Measurements from ENCODE around the gene MEX3D. TPM values are rescaled to one million over a fixed set of nuclear protein-coding genes. Genes with fewer than 3 reads are reported as not detected.

MEX3D gene
- polyA plus RNA-seq, 1 donor (not counting 4 experiments of a cell fraction or from before 2014, with no cell fraction given): 3.9 TPM

GRCh38 chr19:1569997-1570396, 1.9 kb upstream of the MEX3D start:
- no peaks in the 10 kb centered on the region for H3K9me1 ChIP-seq (ENCODE audit: control insufficient read depth, extremely low read depth, insufficient read depth, low read length)
- dilution Hi-C loops (cut with MboI; ENCODE audit: extremely low pct_ligation_motif_present, low sequenced_read_pairs): no loop called here
- no peaks in the 10 kb centered on the region for H3K36me3 ChIP-seq (ENCODE audit: control insufficient read depth in 2 of 2, extremely low read depth in 1 of 2, insufficient read depth in 2 of 2, low read length in 2 of 2)
- H3K4me3 ChIP-seq (ENCODE audit: control insufficient read depth in 2 of 3, extremely low read depth in 1 of 3, insufficient read depth in 2 of 3, low read depth in 1 of 3, low read length in 3 of 3): no peak overlapping the region
- no peak overlapping the region for H3K27ac ChIP-seq (ENCODE audit: control insufficient read depth, insufficient read depth, low read length)
- peaks cover 11% of the 10 kb centered on the region for H3K27me3 ChIP-seq (ENCODE audit: control insufficient read depth, extremely low read depth, insufficient read depth, low read length)
- H3K9me3 ChIP-seq (ENCODE audit: control insufficient read depth, low read depth, low read length): no peaks in the 10 kb centered on the region
- no peaks in the 10 kb centered on the region for H4K20me1 ChIP-seq (ENCODE audit: control insufficient read depth, extremely low read depth, insufficient read depth, low read length)
- DNase-seq (ENCODE audit: low read depth, low spot score) (no peak), FAIRE-seq (no peak)
- H3K4me1 ChIP-seq (ENCODE audit: control insufficient read depth, extremely low read depth, insufficient read depth, low read length): no peaks in the 10 kb centered on the region
- TF ChIP-seq EZH2 (IDR thresholded peaks at IDR 0.05; ENCODE audit: low read length): no peak
- TF ChIP-seq, protein P1, sequence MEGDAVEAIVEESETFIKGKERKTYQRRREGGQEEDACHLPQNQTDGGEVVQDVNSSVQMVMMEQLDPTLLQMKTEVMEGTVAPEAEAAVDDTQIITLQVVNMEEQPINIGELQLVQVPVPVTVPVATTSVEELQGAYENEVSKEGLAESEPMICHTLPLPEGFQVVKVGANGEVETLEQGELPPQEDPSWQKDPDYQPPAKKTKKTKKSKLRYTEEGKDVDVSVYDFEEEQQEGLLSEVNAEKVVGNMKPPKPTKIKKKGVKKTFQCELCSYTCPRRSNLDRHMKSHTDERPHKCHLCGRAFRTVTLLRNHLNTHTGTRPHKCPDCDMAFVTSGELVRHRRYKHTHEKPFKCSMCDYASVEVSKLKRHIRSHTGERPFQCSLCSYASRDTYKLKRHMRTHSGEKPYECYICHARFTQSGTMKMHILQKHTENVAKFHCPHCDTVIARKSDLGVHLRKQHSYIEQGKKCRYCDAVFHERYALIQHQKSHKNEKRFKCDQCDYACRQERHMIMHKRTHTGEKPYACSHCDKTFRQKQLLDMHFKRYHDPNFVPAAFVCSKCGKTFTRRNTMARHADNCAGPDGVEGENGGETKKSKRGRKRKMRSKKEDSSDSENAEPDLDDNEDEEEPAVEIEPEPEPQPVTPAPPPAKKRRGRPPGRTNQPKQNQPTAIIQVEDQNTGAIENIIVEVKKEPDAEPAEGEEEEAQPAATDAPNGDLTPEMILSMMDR (optimal IDR thresholded peaks at IDR 0.05 in 1 of 3, IDR thresholded peaks at IDR 0.05 in 1 of 3, conservative IDR thresholded peaks at IDR 0.05 in 1 of 3; ENCODE audit: extremely low read depth in 1 of 3, insufficient read depth in 2 of 3, low read length in 3 of 3): no peak
- no peak overlapping the region for H3K4me2 ChIP-seq (ENCODE audit: control insufficient read depth, extremely low read depth, insufficient read depth, low read depth, low read length)
- H3K79me2 ChIP-seq (ENCODE audit: control insufficient read depth, insufficient read depth, low read length): peaks cover 13% of the 10 kb centered on the region
- no peak overlapping the region for H3K9ac ChIP-seq (ENCODE audit: control insufficient read depth, extremely low read depth, insufficient read depth, low read length)
- H2AFZ ChIP-seq (ENCODE audit: control insufficient read depth, low read length): no peak overlapping the region

- Histone ChIP-seq H3K27ac (ENCODE audit: control insufficient read depth, insufficient read depth, low read length) (no peak overlapping the region), H2AFZ (ENCODE audit: control insufficient read depth, low read length) (no peak overlapping the region), H3K4me1 (ENCODE audit: control insufficient read depth, extremely low read depth, insufficient read depth, low read length) (no peaks in the 10 kb centered on the region), H3K4me3 (ENCODE audit: control insufficient read depth in 2 of 3, extremely low read depth in 1 of 3, insufficient read depth in 2 of 3, low read depth in 1 of 3, low read length in 3 of 3) (peak overlapping the region in 1 of 3 experiments; percentile 64), H4K20me1 (ENCODE audit: control insufficient read depth, extremely low read depth, insufficient read depth, low read length) (no peaks in the 10 kb centered on the region), H3K9ac (ENCODE audit: control insufficient read depth, extremely low read depth, insufficient read depth, low read length) (no peak overlapping the region), H3K79me2 (ENCODE audit: control insufficient read depth, insufficient read depth, low read length) (peaks cover 20% of the 10 kb centered on the region), H3K27me3 (ENCODE audit: control insufficient read depth, extremely low read depth, insufficient read depth, low read length) (peaks cover 11% of the 10 kb centered on the region), H3K4me2 (ENCODE audit: control insufficient read depth, extremely low read depth, insufficient read depth, low read depth, low read length) (no peak overlapping the region), H3K9me1 (ENCODE audit: control insufficient read depth, extremely low read depth, insufficient read depth, low read length) (no peaks in the 10 kb centered on the region), H3K9me3 (ENCODE audit: control insufficient read depth, low read depth, low read length) (no peaks in the 10 kb centered on the region), H3K36me3 (ENCODE audit: control insufficient read depth in 2 of 2, extremely low read depth in 1 of 2, insufficient read depth in 2 of 2, low read length in 2 of 2) (no peaks in the 10 kb centered on the region)
- DNase-seq (ENCODE audit: low read depth, low spot score): no peak
- TF ChIP-seq EZH2 (IDR thresholded peaks at IDR 0.05; ENCODE audit: low read length): no peak
- TF ChIP-seq, protein P1 (optimal IDR thresholded peaks at IDR 0.05 in 1 of 3, IDR thresholded peaks at IDR 0.05 in 1 of 3, conservative IDR thresholded peaks at IDR 0.05 in 1 of 3; ENCODE audit: extremely low read depth in 1 of 3, insufficient read depth in 2 of 3, low read length in 3 of 3): no peak
- dilution Hi-C loops (cut with MboI; ENCODE audit: extremely low pct_ligation_motif_present, low sequenced_read_pairs): no loop called here
- FAIRE-seq: no peak
These were observed 287 bp downstream of the MEX3D start for GRCh38 chr19:1567848-1568227.

Data from keratinocyte (primary cell).